Neural cell (in vitro differentiated cells): ENCODE measurements around the gene ZDHHC21.

Experiments
- EP300 ChIP-seq: fragments of 450-650 bp; conservative IDR thresholded peaks from 2 replicates; pipeline ENCODE4 v1.6.1; 2014; ENCODE audit warnings: antibody characterized with exemption, mild to moderate bottlenecking, moderate library complexity; ENCODE audit not compliant: poor library complexity, severe bottlenecking
- EZH2 ChIP-seq: fragments of 200-600, 300-800 bp; shearing (Covaris generic), sonication (generic); IDR thresholded peaks from 2 replicates; pipeline ENCODE4 v1.6.1; 2014; ENCODE audit warnings: antibody characterized with exemption, low read length, borderline replicate concordance, mild to moderate bottlenecking; ENCODE audit not compliant: insufficient read depth, poor library complexity, severe bottlenecking
- MXI1 ChIP-seq: fragments of 450-650 bp; conservative IDR thresholded peaks from 2 replicates; pipeline ENCODE4 v1.6.1; 2014; ENCODE audit warnings: antibody characterized with exemption, mild to moderate bottlenecking; ENCODE audit not compliant: poor library complexity, severe bottlenecking
- POLR2AphosphoS5 ChIP-seq: IDR thresholded peaks from 2 replicates; pipeline ENCODE4 v1.6.1; 2012
- RAD21 ChIP-seq: fragments of 450-650 bp; conservative IDR thresholded peaks from 2 replicates; pipeline ENCODE4 v1.6.1; 2014; ENCODE audit warnings: antibody characterized with exemption, mild to moderate bottlenecking, moderate library complexity
- SMC3 ChIP-seq: fragments of 450-650 bp; conservative IDR thresholded peaks from 2 replicates; pipeline ENCODE4 v1.6.1; 2014; ENCODE audit warnings: antibody characterized with exemption, mild to moderate bottlenecking, moderate library complexity; ENCODE audit not compliant: poor library complexity
- TAF1 ChIP-seq: IDR thresholded peaks from 2 replicates; pipeline ENCODE4 v1.6.1; 2012; ENCODE audit warnings: low read depth
- TF ChIP-seq, protein P1 (sequence below): fragments of 450-650 bp; IDR thresholded peaks from 2 replicates; pipeline ENCODE4 v1.5.1; 2014; ENCODE audit warnings: antibody characterized with exemption, mild to moderate bottlenecking, moderate library complexity; ENCODE audit not compliant: poor library complexity, severe bottlenecking
- TF ChIP-seq, protein P2 (sequence below): IDR thresholded peaks from 2 replicates; pipeline ENCODE4 v1.6.1; 2012; ENCODE audit warnings: borderline replicate concordance

DNA sequence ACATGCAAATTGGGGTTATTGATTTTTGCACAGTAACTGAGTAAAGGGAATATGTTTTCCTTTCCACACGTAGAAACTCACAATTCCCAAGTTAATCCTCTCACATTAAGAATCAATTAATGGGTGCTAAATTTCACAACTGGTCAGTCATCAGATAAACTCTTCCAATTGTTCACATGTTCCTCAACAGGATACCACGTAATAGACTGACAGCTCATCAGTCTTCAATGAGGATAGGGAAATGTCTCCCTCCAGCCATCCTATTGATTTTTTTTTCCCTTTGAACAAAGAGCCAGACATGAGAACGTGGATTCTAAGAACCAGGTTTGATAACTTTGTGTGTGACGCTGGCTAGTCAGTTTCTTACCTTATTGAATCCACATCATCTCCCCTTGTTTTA is 30.1 kb upstream of the ZDHHC21 start:
- TF ChIP-seq, protein P1, sequence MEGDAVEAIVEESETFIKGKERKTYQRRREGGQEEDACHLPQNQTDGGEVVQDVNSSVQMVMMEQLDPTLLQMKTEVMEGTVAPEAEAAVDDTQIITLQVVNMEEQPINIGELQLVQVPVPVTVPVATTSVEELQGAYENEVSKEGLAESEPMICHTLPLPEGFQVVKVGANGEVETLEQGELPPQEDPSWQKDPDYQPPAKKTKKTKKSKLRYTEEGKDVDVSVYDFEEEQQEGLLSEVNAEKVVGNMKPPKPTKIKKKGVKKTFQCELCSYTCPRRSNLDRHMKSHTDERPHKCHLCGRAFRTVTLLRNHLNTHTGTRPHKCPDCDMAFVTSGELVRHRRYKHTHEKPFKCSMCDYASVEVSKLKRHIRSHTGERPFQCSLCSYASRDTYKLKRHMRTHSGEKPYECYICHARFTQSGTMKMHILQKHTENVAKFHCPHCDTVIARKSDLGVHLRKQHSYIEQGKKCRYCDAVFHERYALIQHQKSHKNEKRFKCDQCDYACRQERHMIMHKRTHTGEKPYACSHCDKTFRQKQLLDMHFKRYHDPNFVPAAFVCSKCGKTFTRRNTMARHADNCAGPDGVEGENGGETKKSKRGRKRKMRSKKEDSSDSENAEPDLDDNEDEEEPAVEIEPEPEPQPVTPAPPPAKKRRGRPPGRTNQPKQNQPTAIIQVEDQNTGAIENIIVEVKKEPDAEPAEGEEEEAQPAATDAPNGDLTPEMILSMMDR = no peak
- TF ChIP-seq TAF1 (no peak), SMC3 (no peak), EZH2 (no peak), RAD21 (no peak), EP300 (no peak), POLR2AphosphoS5 (no peak), MXI1 (no peak)
- TF ChIP-seq, protein P2, sequence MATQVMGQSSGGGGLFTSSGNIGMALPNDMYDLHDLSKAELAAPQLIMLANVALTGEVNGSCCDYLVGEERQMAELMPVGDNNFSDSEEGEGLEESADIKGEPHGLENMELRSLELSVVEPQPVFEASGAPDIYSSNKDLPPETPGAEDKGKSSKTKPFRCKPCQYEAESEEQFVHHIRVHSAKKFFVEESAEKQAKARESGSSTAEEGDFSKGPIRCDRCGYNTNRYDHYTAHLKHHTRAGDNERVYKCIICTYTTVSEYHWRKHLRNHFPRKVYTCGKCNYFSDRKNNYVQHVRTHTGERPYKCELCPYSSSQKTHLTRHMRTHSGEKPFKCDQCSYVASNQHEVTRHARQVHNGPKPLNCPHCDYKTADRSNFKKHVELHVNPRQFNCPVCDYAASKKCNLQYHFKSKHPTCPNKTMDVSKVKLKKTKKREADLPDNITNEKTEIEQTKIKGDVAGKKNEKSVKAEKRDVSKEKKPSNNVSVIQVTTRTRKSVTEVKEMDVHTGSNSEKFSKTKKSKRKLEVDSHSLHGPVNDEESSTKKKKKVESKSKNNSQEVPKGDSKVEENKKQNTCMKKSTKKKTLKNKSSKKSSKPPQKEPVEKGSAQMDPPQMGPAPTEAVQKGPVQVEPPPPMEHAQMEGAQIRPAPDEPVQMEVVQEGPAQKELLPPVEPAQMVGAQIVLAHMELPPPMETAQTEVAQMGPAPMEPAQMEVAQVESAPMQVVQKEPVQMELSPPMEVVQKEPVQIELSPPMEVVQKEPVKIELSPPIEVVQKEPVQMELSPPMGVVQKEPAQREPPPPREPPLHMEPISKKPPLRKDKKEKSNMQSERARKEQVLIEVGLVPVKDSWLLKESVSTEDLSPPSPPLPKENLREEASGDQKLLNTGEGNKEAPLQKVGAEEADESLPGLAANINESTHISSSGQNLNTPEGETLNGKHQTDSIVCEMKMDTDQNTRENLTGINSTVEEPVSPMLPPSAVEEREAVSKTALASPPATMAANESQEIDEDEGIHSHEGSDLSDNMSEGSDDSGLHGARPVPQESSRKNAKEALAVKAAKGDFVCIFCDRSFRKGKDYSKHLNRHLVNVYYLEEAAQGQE = peak; percentile 48
